Hematopoietic multipotent progenitor cell treated with erythropoietin and hydrocortisone succinate and interleukin-3 and kit ligand, for 8 days (in vitro differentiated cells): ENCODE data around the gene DPF3.

Experiments used
- DNase-seq: peaks from one replicate; pipeline ENCODE4 v3.0.0-alpha.2; 2015

Gene DPF3

DNA sequence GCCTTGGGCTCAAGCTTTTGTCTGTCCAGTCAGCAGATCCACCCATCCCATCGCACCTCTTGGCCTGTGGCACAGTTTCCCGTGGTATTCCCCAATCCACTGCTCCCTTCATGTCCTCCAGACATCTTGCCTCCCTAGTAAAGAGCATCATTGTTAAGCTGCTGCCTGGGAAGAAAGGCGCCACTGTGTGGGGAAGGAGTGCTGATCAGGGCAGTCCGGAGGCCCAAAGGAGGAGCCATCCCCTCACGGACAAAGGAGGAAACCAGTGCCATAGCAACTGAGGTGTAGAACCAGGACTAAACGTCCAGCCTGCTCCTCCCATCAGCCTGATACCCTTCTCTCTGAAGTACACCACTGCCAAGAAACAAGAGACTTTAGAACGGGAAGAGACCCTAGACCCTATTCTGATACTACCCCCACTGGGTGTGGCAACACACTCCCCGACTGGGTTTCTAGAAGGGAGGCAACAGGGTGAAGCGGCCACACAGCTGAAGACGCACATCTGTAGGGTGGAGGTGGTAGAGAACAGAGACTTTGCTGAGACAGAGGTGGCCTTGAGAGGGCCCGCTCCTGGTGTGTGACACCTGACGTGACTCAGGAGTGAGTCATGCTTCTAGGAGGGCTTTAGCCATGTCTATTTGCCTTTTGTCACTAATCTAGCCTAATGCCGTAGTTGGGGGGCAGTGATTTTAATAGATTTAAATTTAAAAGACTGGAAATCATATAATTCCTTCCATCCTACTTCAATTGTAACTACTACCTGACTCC lies 185.0 kb downstream of the DPF3 start:
- no peak for DNase-seq

GRCh38 chr14:72708222-72708621 lies 185.7 kb downstream of the DPF3 start:
- no peak for DNase-seq

- DNase-seq = no peak
Measured at GRCh38 chr14:72706485-72706884, 187.4 kb downstream of the DPF3 start.

DNA sequence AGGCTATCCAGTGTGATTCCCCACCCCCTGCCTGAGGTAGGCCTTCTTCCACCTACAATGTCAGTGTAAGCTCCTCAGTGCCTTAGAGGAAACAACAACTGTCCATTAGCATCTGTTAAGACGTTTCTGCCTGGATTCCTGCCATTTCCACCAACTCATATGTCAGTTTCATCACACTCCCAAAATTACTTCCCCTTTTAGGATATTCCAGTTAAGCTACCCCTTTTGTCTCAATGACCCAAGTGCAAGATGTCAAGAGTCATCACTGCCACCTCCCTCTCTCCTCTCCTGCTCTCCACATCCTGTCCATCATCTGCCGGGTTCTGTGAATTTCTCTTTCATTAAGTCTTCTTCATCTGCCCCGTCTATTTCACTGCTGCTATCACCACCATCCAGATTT lies 189.4 kb downstream of the DPF3 start:
- DNase-seq = no peak

DNA sequence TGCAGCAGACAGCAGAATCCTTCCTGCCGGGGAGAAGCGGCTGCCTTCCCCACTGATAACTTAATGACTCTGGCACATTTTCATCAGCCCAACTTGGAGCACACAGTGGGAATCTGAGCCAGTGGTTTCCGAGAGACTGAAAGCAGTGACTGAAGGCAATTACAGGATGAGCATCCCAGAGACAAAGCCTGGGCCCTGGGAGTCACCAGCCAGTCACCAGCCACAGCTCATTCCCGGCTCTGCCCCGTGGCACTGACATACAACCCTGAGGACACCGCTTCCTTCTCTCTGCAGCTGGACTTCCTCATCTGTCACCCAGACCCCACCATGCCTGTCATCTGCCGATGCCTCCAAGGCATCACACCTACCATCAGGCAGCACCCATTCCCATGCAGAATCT lies 192.3 kb downstream of the DPF3 start:
- no peak for DNase-seq

DNA sequence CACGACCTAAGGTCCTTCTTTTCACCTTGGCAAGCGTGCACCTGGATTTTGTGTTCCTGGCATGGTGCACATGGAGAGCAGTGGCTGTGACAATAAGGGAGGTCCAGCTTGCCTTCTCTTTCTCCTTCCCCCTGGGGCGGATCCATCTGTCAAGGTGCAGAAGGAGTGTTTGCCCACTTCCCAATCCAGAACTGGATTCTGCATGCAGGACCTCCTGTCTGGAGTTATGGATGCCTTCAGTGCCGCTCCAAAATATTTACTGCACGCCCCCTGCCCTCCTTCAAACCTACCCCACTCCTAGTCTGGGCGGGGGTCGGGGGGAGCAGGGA lies 192.7 kb downstream of the DPF3 start:
- no peak for DNase-seq

DNA sequence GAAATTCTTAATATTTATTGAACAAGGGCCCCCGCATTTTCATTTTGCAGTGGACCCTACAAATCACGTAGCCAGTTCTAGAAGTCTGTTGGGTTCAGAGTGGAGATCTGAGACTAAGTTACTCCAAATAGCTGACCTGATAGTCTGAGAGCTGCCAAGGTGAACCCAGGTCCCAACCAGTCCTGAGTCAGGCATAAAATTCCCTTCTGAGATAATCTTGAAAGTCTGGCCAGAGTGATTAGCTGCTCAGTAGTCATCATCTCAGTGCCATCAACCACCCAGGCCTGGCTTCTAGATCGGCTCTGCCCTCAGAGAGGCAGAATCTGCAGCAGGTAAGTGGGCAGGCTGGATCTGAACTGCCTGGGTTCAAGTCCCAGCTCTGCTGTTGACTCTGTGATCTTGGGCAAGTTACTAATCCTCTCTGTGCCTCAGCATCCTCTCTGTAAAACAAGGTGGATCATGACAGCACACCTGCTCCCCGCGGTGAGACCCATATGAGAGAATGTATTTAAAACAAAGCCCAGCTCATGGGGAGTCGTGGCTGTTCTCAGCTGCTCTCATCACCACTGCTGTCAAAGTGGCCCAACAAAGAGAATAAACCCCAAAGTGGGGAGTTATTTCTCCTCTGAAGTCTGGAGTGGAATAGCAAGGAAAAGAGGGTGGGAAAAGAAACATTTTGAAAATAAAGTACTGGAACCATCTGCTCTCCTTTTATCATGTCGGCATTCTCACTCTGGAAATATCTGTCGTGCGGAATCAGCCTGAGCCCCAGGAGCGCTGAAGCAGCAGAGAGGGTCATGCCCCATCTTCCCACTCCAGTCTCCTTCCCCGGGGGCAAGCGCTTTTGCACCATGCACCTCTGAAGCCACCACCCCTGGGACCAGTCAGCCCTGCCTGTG lies 193.3 kb downstream of the DPF3 start:
- DNase-seq = no peak

DNA sequence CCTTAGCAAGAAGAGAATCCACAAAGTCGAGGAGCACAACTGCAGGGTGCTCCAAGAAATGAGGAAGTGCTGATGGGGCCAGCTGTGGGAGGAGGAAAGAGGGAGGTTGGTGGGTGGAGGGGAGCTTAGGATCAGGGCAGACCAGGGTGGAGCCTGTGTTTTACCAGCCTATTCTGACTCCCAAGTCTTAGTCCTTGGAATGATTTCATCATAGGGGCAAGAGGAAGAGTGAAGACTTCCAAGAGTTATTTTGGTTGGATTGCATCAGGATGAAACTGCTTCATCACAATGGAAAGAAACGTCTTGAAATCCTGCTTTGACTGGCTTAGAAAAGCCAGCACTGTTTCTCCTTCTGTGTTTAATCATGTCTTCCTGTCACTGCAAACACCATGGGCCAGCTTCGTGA lies 194.0 kb downstream of the DPF3 start:
- DNase-seq = no peak

DNA sequence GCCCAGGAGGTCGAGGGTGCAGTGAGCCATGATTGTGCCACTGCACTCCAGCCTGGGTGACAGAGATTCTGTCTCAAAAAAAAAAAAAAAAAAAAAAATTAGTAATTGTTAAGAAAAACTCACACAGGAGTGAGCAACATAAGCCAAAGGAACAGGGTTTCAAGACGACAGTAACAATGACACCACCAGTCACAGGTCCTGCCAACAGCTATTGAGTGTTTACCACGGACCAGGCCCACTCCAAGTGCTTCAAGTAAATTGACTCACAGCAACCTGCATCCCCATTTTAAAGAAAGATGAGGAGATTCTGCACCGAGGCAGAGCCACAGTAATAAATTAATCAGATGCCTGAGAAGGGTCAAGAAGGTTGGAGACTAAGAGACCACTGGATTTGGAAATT lies 194.5 kb downstream of the DPF3 start:
- DNase-seq = no peak

DNA sequence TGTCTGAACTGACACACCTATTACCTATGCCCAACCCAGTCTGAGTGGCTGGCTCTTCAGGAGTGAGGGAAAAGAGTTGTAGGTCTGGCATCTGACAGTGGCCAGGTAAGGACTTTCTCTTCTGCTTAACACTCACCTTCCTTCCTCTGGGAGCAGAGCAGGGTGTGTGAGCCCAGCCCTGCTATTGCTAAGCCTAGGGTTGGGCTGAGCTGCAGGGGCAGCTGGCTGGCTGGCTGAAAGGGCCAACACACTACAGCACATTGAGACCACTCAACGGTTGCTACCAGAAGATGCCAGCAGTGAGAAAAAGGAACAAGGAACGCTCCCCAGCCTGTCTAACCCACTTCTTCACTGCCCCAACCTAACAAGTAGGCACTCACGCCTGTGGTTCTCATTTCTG lies 201.2 kb downstream of the DPF3 start:
- no peak for DNase-seq

- no peak for DNase-seq
Measured at GRCh38 chr14:72690324-72690723, 203.6 kb downstream of the DPF3 start.

GRCh38 chr14:72688990-72689671 lies 204.8 kb downstream of the DPF3 start:
- DNase-seq = no peak

DNA sequence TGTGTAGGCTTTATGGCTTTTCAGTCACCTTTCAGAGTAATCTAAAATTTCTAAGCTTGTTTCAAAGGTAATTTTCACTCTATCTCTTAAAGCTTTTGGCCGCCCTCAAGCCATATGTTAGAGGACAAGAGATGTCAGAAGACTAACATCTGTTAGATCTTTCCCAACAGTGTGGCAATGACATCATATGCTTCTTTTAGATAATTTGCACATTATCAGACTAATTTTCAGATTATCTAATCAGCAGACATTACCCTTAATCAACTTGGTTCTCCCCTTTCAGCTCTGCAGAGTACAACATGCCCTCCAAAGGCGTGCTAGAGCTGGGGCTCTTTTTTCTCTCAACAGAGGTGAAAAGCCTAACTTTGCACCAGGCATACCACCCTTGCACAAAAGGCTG lies 207.1 kb downstream of the DPF3 start:
- DNase-seq = no peak

DNA sequence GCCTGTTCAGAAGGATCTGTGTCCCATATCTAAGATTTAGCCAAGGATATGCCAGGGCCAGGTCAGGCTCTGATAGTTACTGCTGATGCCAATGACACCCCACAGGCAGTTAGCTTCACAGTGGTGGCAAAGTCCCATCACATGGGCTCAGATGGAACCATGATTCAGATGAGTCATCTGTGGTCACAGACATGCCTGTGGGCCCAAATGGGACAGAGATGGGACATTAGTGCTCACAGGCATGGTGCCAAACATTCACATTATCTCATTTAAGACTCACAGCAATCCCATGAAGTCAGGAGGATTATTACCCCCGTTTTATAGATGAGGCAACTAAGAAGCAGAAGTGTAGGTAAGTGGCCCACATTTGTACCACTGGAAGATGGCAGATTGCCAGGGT lies 207.8 kb downstream of the DPF3 start:
- peak; percentile 37 for DNase-seq

DNA sequence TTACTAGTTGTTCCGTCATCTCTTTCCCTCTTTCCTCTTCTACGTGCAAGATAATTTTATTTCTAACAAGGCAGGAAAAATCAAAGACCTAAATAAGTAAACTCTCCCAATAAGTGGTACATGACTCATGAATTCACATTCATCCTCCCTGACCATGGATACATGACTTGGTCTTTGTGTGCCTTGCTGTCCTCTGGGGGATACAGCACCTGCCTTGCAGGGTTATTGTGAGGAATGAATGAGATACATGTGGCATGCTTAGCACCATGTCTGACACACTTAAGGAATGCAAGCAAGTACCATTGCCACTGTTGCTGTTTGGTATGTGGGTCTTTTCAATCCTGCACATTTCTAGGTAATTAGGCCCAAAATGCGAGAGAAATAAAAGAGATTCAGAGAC lies 208.4 kb downstream of the DPF3 start:
- DNase-seq = no peak

DNA sequence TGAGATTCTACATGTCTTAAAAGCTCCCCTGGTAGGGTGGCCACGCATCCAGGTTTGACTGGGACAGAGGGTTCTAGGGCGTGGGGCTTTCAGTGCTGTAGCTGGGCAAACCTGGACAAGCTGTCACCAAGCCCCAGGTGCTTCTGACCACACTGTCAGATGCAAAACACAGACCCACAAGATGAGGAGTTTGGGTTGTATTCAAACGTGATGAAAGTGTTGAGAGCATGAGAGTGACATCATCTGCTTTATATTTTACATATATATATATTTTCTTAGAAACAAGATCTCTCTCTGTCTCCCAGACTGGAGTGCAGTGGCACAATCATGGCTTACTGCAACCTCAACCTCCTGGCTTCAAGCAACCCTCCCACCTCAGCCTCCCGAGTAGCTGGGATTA lies 210.1 kb downstream of the DPF3 start:
- no peak for DNase-seq

GRCh38 chr14:72682188-72682587 lies 211.7 kb downstream of the DPF3 start:
- DNase-seq = no peak

DNA sequence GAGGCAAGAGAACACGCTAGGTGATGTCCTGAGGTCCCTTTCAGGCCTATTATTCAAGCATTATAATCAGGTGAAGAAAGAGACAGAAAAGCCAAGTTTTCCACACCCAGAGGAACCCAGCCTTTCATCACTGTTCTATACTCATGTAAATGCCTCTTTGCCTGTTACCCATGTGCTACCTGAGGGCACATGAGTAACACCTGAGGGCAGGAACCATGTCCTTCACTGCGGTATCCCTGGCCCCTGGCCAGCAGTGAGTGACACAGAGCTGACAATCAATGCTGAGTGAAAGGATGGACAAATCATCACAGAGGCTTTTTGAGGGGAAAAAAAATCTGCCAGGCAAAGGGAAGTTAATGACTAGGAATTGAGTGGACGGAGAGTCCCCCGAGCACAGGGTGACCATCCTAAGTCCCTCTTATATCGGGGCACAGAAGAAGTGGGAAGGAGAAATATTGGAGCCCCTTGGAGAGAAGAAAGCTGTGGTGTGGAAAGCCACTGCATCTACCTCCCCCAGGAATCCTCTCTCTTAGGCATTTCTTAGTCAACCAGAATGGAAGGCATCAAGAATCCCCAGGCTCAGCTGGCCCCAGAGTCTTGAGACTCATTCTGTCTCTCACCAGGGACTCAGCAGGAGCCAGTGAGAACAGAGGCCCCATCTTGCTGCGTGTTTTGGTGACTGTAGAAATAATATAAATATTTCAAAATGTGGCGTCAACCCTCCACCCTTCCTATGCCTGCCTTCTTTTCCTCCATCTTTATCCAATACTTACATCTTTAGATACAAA lies 212.9 kb downstream of the DPF3 start:
- DNase-seq = no peak

- DNase-seq = no peak
Measured at GRCh38 chr14:72679536-72680151, 214.3 kb downstream of the DPF3 start.

- DNase-seq = no peak
Measured at GRCh38 chr14:72679141-72679535, 214.8 kb downstream of the DPF3 start.

DNA sequence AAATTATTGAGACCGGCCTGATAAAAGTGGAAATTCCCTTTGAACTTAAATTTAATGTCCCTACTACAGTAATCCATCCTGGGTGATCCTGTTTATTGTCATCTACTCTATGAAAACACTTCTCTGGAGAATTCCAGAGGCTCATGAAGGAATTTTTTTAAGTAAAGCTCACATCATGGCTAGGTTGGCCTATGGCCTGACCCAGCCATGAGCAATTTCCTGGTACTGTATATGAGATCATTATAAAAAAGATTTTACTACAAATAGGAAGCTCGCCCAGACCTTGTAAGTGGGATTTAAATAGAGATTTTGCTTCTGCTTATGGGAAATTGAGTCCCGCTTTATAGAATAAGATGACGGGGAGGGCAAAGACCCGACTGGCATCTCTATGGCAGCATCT lies 215.5 kb downstream of the DPF3 start:
- DNase-seq = no peak

- no peak for DNase-seq
Measured at GRCh38 chr14:72677664-72678063, 216.2 kb downstream of the DPF3 start.

DNA sequence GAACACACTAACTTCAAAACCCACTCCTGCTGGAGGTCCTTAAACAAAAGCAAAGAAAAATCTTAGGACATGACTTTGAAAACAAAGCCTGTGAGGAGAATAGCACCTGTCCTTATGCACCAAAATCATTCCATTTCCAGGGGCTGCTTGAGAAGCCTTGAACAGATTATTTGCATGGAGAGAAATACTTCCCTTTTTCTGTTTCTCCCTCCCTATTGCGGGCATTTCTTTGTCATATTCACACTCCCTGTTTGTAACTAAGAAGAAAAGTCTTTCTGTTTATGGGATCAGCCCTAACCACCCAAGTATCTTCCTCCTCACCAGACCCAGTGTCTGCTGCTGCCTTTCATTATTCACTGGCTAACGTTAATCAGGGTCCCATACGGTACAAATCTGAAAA lies 218.8 kb downstream of the DPF3 start:
- no peak for DNase-seq
